GM12864 (cell line): Measurements from ENCODE around the gene CYLD.

ENCODE experiments used
- DNase-seq: peaks from one replicate; pipeline ENCODE4 v3.0.0-alpha.2; 2011; ENCODE audit warnings: low read depth
- H3K4me3 ChIP-seq: 2 replicates; pipeline ENCODE4 v1.5.1; 2011; ENCODE audit warnings: mild to moderate bottlenecking, low read depth, low read length, control low read depth
- TF ChIP-seq, protein P1 (sequence below): IDR thresholded peaks from 2 replicates; pipeline ENCODE4 v1.5.1; 2011; ENCODE audit warnings: low read depth, mild to moderate bottlenecking, moderate library complexity, low read length, control low read depth, inconsistent platforms; ENCODE audit errors: missing control alignments

Gene CYLD

DNA sequence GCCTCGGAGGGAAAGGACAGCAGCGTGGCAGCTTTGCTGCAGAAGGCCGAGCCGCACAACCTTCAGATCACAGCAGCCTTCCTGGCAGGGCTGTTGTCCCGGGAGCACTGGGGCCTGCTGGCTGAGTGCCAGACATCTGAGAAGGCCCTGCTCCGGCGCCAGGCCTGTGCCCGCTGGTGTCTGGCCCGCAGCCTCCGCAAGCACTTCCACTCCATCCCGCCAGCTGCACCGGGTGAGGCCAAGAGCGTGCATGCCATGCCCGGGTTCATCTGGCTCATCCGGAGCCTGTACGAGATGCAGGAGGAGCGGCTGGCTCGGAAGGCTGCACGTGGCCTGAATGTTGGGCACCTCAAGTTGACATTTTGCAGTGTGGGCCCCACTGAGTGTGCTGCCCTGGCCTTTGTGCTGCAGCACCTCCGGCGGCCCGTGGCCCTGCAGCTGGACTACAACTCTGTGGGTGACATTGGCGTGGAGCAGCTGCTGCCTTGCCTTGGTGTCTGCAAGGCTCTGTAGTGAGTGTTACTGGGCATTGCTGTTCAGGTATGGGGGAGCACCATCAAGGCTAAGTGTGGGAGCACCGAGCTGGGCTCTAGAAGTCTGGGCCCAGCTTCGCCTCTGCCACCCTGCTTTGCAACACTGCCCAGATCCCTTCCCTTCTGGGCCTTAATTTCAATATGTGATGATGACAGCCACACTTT lies 29.9 kb upstream of the CYLD start:
- H3K4me3 ChIP-seq, result no peak overlapping the region
- TF ChIP-seq, protein P1, sequence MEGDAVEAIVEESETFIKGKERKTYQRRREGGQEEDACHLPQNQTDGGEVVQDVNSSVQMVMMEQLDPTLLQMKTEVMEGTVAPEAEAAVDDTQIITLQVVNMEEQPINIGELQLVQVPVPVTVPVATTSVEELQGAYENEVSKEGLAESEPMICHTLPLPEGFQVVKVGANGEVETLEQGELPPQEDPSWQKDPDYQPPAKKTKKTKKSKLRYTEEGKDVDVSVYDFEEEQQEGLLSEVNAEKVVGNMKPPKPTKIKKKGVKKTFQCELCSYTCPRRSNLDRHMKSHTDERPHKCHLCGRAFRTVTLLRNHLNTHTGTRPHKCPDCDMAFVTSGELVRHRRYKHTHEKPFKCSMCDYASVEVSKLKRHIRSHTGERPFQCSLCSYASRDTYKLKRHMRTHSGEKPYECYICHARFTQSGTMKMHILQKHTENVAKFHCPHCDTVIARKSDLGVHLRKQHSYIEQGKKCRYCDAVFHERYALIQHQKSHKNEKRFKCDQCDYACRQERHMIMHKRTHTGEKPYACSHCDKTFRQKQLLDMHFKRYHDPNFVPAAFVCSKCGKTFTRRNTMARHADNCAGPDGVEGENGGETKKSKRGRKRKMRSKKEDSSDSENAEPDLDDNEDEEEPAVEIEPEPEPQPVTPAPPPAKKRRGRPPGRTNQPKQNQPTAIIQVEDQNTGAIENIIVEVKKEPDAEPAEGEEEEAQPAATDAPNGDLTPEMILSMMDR, result no peak
- DNase-seq, result no peak

DNA sequence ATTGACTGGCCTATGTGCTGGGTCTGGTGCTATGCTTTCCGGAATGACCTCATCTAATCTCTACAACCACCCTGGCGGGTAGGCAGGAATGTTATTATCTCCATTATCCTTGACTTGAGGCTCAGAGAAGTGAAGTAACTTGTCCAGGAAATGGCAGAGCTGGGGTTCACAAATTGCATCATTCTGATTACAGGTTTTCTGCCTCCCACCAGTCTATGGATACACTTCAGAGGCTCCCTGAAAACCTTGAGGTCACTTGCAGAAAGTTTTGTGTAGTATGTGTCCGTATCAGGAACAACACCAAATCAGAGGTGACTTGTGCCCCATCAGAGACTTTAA lies 29.4 kb upstream of the CYLD start:
- no peak for DNase-seq
- H3K4me3 ChIP-seq, result no peak overlapping the region
- TF ChIP-seq, protein P1, result no peak

DNA sequence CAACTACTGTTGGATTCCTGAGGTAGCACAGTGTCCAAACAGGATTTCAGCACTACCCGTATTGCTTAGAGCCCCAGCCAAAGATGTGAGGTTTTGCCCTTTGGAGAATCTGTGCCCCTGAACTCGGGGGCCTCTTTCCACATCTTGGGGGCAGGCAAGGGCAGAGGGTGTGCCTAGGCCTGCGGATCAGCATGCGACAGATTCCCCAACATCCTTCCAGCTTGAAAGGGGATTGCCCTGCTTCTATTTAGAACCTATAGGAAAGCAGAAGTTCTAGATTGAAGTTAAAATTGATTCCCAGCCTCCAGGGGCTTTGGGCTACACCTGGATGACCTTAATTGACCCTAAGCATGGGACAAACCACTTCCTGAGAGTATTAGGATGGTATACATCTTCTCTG lies 28.9 kb upstream of the CYLD start:
- no peak for DNase-seq
- no peak overlapping the region for H3K4me3 ChIP-seq
- TF ChIP-seq, protein P1, result no peak

DNA sequence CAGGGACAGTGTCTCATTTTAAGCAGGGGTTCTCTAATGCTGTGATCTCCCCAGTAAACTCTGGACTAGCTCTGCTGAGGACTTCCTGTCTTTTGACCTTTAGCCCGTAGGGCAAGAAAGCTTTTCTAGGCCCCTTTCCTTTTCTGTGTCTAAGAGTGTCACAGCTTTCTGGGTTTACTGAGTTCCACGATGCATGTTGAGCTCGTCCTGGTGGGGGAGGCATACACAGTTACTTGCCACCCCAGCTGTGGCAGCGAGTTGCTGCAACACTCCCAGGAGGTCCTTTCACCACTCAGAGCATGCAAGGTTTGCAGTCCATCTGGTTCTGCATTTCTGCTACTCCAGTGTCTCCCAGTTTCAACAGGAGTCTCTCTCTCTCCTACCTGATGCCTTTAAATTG lies 24.8 kb upstream of the CYLD start:
- no peak overlapping the region for H3K4me3 ChIP-seq
- no peak for DNase-seq
- TF ChIP-seq, protein P1, result no peak

DNA sequence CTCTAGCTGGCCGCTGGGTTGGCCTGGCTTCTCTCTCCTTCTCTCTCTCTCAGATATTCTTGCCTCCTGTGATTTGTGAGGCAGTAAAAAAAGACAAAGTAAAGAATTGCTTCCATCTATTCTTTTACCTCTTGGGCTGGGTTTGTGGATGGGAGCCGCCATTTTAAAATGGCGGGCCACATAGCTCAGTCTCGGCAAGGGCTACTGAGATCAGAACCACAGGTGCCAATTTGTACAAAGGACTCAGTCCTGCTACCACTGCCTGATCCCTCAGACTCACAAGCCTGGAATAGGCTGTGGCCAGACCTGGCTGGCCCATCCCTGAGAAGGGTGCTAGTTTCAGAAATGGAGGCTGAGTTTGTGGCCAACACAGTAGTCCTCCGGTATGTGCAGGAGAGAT lies 24.4 kb upstream of the CYLD start:
- TF ChIP-seq, protein P1, result no peak
- DNase-seq, result no peak

DNA sequence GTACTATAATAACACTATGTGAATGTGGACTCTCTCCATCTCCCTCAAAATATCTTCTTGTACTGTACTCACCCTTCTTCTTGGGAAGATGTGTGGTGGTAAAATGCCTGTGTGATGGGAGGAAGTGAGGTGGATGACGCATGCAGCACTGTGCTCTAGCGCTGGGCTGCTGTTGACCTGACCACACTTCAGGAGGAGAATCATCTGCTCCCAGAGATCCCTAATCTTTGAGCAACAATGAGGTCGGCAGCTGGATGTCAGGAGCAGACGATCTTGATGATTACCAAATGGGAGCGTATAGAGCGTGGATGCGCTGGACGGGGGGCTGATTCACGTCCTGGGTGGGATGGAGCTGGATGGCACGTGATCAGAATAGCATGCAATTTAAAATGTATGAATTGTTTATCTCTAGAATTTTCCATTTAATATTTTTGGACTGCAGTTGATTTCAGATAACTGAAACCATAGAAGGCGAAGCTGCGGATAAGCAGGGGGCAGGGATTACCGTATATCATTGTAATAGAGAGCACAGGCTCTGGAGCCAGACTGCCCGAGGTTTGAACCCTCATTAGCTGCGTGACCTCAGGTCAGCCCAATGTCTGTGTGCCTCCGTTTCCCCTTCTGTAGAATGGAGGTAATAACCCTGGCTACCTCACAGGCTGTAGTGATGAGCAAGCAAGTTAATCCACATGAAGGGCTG lies 23.7 kb upstream of the CYLD start:
- TF ChIP-seq, protein P1, result no peak
- no peak overlapping the region for H3K4me3 ChIP-seq
- no peak for DNase-seq

More for the DNA sequence above, 24.4 kb upstream of the CYLD start:
- H3K4me3 ChIP-seq, result no peak overlapping the region
